ENCODE results near the gene ATP11C.
"Not testable (repeated sequence)": the region's sequence is repeated elsewhere in the genome, so short reads cannot be mapped to it uniquely, and the experiment has no call there.

ATP11C gene

DNA sequence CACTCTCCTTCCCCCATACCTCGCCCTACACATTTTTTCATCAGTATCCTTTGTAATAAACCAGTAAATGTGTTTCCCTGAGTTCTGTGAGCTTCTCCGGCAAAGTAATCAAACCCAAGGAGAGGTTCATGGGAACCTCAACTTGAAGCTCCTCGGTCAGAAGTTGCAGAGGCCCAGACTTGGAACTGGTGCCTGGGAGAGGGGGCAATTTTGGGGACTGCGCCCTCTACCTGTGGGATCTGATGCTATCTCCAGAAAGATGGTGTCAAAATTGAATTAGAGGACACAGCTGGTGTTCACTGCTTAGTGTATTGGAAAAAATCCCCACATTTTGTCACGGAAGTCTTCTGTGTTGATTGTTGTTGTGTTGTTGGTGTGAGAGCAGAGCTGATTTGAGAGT lies 70.6 kb downstream of the ATP11C start:
- no peak for DNase-seq

- DNase-seq, result not testable (repeated sequence)
Measured at GRCh38 chrX:139856826-139857225, 76.0 kb downstream of the ATP11C start.

- no peak for DNase-seq
Measured at GRCh38 chrX:139851730-139852129, 81.1 kb downstream of the ATP11C start.

DNA sequence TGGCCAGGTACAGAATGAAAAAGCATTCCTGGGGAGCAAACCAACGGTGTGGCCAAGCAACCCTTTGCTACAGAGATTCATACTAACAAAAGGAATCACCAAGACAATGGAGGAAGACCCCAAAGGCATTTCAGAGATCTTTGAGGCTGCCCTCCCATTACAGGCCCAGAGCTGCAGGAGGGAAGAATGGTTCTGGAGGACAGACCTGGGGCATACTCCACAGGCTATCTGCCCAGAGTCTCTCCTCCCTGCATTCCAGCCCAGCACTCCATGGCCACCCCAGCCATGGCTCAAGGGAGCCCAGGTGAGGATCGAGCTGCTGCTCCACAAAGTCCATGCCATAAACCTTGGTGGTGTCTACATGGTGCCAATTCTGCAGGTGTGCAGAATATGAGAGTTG lies 81.9 kb downstream of the ATP11C start:
- no peak for DNase-seq

DNA sequence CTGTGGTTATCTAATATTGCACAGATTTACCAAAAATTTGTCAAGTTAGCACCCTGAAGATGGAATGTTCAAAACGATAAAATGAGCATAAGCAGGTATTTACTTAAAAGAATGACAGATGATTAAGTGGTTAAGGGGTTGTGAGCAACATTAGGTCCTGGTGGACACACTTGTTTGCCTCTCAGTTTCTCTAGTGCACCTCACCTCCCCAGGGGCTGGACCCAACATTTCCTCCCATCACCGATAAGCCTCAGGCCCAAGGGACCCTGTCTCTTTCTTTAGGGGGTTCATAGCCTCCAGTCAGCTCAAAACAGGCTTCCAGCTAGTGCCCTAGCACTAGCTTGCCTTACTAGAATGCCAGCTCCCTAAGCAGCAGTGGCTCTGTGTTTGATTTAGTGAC lies 88.0 kb downstream of the ATP11C start:
- DNase-seq, result no peak

- DNase-seq, result no peak
Measured at GRCh38 chrX:139844163-139844562, 88.7 kb downstream of the ATP11C start.

- no peak for DNase-seq
Measured at GRCh38 chrX:139842326-139843185, 90.3 kb downstream of the ATP11C start.

DNA sequence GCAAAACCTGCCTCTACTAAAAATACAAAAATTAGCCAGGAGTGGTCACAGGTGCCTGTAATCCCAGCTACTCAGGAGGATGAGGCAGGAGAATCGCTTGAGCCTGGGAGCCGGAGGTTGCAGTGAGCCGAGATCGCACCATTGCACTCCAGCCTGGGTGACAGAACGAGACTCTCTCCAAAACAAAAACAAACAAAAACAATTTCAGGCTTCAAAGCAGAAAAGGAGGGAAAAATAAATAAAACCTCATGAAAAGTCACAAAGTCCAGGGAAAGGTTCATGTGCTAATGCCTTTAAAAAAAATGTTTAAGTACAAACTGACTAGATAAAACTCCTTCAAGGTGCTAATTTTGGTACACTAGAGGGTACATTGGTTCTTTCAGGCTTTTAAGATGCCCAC lies 96.5 kb downstream of the ATP11C start:
- not testable (repeated sequence) for DNase-seq

DNA sequence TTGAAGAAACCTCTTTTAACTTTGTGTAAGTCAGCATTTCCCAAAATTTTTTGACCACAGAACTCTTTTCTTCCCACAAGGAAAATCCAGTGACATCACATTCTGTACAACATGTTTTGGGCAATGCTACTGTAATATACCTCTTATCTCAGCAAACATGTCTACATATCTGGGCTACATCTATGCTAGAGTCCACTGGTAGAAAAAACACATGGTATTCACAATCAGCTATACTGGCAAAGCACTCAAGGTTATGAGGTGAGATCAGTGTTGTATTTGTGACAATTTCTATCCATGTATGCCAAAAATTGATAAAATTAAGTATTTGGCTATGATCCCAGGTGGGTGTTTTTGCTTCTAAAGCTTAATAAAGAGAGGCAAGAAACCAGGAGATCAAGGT lies 98.0 kb downstream of the ATP11C start:
- no peak for DNase-seq

DNA sequence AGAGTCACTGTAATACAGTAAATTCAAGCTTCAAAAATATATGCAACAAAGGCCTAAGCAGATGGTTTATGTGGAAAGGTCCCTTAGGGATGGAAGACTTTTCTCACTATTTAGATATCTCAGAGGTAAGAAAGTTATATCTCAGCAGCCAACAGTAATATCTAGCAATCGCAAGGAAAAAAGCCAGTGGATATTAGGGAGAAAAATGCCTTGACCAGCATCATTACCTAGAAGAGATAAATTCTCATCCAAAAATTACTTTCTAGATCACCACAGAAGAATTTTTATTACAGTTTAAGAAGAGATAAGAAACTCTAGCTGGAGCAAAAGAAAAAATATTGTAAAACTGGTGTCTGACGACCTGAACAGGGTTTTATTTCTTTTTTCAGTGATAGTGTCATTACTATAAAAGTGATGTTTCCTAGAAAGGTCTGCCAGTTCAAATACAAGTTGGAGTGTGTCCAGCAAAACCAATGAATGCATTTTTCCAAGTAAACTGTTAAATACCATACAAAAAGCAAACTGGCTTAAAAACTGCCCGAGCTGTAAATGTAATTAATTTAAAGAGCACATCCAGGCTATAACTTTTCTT lies 100.0 kb downstream of the ATP11C start:
- DNase-seq, result no peak

DNA sequence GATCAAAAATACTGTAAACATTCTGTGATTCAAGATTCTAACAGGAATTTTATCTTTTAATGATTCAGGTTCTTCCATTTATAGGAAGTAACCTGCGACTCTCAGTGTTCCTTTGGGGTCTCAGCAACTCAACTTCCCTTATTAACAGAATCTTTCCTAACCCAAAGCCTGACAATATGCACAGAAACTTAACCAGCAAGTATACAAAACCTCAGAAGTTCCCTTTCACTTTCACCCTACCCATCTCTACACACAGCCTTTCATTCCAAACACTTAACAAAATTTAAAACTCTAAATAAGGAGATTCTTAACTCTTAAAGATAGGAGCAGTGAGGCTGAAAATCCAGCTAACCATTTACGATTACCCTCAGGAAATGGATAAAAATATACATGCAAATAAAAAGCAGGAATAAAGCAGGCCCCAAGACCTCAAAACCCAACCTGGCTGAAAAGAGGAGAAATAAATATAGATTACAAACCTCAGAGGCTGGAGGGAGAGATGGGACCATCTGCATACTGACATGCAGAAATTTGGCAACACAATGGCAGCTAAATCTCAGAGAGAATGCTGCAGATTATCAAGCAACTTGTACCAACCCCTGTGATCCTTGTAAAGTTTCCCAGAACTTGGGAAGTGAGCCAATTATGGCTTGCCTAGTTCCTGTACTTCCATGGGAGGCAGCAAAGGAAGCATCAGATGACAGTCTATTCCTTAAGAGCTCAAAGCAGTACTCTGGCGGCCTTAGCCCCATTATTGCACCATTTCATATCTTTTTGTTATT lies 101.0 kb downstream of the ATP11C start:
- DNase-seq, result no peak

GRCh38 chrX:139831017-139831416 lies 101.8 kb downstream of the ATP11C start:
- no peak for DNase-seq

- DNase-seq, result no peak
Measured at GRCh38 chrX:139828830-139829229, 104.0 kb downstream of the ATP11C start.

GRCh38 chrX:139828033-139828432 lies 104.8 kb downstream of the ATP11C start:
- no peak for DNase-seq

DNA sequence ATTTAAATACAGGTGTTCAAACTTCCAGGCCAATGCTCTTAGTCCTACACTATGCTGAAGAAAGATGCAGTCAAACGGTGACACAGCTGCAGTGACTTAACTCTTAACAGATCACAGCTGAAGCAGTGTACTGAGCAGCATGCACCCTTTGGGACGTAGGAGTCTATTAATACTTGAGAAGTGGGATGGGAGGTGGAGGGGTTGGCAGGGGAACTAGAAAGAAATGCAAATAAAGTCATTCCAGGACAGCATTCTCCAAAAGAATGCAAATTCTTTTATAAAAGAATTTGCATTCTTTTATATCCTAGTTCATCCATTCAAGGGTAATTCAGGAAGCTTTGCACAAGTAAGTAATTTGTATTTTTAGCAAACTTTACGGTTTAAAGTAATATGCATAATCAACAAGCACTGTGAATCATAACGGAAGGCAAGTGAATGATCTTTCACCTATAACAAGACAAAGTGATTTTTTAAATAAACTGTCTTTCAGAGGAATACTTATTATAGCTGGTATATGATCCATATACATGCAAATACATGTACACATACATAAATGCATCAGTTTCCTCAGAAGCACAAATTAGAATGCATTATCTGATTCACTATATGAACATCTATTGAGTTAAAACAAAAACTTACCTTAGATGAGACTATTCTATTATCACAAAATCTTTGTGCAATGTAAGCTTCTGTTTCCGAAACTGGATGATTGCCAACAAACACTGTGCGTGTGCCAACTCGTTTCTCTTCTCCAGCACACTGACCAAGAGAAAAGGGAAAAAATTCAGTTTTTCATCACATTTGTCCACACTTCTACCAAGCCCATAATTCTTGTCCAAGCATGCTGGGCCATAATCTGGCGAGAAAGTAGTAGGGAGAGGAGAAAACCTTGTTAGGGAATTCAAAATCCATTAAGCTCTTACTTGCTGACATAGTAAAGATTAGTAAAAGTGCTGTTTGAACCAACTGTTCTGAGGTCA lies 106.5 kb downstream of the ATP11C start:
- DNase-seq, result peak in 4 of 56 donors; percentile 0 to 4 (median 2)

- no peak for DNase-seq
Measured at GRCh38 chrX:139825618-139826017, 107.2 kb downstream of the ATP11C start.

DNA sequence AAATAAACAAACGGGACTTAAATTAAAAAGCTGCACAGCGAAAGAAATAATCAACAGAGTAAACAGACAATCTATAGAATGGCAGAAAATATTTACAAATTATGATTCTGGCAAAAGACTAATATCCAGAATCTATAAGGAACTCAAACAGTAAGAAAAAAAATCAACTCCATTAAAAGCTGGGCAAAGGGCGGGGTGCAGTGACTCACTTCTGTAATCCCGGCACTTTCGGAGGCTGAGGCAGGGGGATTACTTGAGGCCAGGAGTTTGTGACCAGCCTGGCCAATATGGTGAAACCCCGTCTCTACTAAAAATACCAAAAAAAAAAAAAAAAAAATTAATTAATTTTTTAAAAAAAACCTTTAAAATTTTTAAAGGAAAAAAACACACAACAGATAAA lies 109.0 kb downstream of the ATP11C start:
- no peak for DNase-seq

DNA sequence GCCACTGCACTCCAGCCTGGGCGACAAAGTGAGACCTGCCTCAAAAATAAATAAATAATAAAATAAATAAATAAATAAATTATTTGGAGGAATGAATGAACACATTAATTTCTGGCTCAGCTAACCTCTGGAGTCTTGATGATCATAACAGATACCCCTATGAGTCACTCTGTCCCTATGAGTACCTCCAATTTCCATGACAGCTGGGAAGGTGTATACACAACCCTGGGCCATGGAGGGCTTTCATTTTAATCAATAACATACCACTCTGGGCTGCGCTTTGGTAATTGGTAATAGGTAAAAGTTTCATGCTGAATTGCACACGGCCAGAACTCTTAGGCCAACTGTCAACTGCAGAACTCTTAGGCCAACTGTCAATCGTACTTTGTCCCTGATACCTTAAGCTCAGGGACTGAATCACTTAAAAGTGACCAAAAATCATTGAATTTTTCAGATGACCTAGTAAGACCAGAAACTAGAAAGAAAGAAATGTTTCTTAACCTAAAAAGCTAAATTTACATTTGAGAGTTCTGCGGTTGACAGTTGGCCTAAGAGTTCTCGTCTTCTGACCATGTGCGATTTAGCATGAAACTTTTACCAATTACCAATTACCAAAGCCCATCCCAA lies 112.4 kb downstream of the ATP11C start:
- no peak for DNase-seq

GRCh38 chrX:139816204-139816603 lies 116.6 kb downstream of the ATP11C start:
- DNase-seq, result no peak

- DNase-seq, result no peak
Measured at GRCh38 chrX:139815771-139816170, 117.1 kb downstream of the ATP11C start.
